HEK293 (cell line): Measurements from ENCODE around the gene FOXE3.

Source experiments
- CTCF ChIA-PET: fragments of 350-600 bp; formaldehyde crosslinking; extraction: SDS; loops from one replicate; lab custom pipeline; 2021; ENCODE audit warnings: antibody characterized with exemption; lab: Yijun Ruan, JAX
- POLR2A ChIA-PET: fragments of 300-600 bp; formaldehyde crosslinking; extraction: SDS; loops from one replicate; lab custom pipeline; 2020; ENCODE audit warnings: antibody characterized with exemption, inconsistent platforms; lab: Yijun Ruan, JAX
- H3K27ac ChIP-seq: fragments of 200-500 bp; sonication (Bioruptor generic); 2 replicates; pipeline ENCODE4 v1.5.1; 2014; ENCODE audit warnings: low read depth, low read length, control low read depth, inconsistent platforms; ENCODE audit errors: extremely low read depth
- H3K36me3 ChIP-seq, 2 experiments: fragments of 200-500 bp in 1 of 2; sonication (Bioruptor generic) in 1 of 2; 1 replicate in 1 of 2; 2 replicates in 1 of 2; pipeline ENCODE4 v1.5.1; 2014 to 2017; ENCODE audit warnings: inconsistent platforms in 2 of 2, low read length in 2 of 2; ENCODE audit not compliant: control insufficient read depth in 2 of 2, insufficient read depth in 1 of 2
- H3K4me1 ChIP-seq: fragments of 200-500 bp; sonication (Bioruptor generic); 2 replicates; pipeline ENCODE4 v1.5.1; 2014; ENCODE audit warnings: mild to moderate bottlenecking, low read length, inconsistent platforms; ENCODE audit not compliant: control insufficient read depth, insufficient read depth
- H3K4me3 ChIP-seq: 2 replicates; pipeline ENCODE4 v1.5.1; 2011; ENCODE audit warnings: low read depth, mild to moderate bottlenecking, control low read depth, low read length, moderate library complexity
- H3K9me3 ChIP-seq: fragments of 200-500 bp; sonication (Bioruptor generic); 2 replicates; pipeline ENCODE4 v1.5.1; 2014; ENCODE audit warnings: low read depth, low read length, inconsistent platforms; ENCODE audit not compliant: control insufficient read depth, insufficient read depth
- BCL11A ChIP-seq: fragments of 450-650 bp; formaldehyde crosslinking; IDR thresholded peaks from 2 replicates; pipeline ENCODE4 v1.5.1; 2016; ENCODE audit warnings: low read depth, missing biosample characterization, missing genetic modification characterization
- EGR2 ChIP-seq: fragments of 450-650 bp; formaldehyde crosslinking; IDR thresholded peaks from 2 replicates; pipeline ENCODE4 v1.5.1; 2016; ENCODE audit warnings: low read depth, missing biosample characterization, missing genetic modification characterization
- SCRT2 ChIP-seq: fragments of 450-650 bp; formaldehyde crosslinking; IDR thresholded peaks from 2 replicates; pipeline ENCODE4 v1.5.1; 2016; ENCODE audit warnings: missing biosample characterization, missing genetic modification characterization
- WT1 ChIP-seq: fragments of 450-650 bp; formaldehyde crosslinking; IDR thresholded peaks from 2 replicates; pipeline ENCODE4 v1.5.1; 2016; ENCODE audit warnings: missing biosample characterization, missing genetic modification characterization
- YY2 ChIP-seq: fragments of 450-650 bp; formaldehyde crosslinking; IDR thresholded peaks from 2 replicates; pipeline ENCODE4 v1.5.1; 2016; ENCODE audit warnings: missing biosample characterization, missing genetic modification characterization
- ZBTB17 ChIP-seq: fragments of 450-650 bp; formaldehyde crosslinking; IDR thresholded peaks from 2 replicates; pipeline ENCODE4 v1.5.1; 2016; ENCODE audit warnings: missing biosample characterization, missing genetic modification characterization
- ZFHX2 ChIP-seq: fragments of 450-650 bp; formaldehyde crosslinking; conservative IDR thresholded peaks from 2 replicates; pipeline ENCODE4 v1.5.1; 2016; ENCODE audit warnings: missing biosample characterization, missing genetic modification characterization
- ZFP3 ChIP-seq: fragments of 450-650 bp; formaldehyde crosslinking; IDR thresholded peaks from 2 replicates; pipeline ENCODE4 v1.5.1; 2016; ENCODE audit warnings: low read depth, missing biosample characterization, missing genetic modification characterization
- ZFP41 ChIP-seq: fragments of 450-650 bp; formaldehyde crosslinking; IDR thresholded peaks from 2 replicates; pipeline ENCODE4 v1.5.1; 2016; ENCODE audit warnings: missing biosample characterization, missing genetic modification characterization, borderline replicate concordance
- ZNF146 ChIP-seq: fragments of 450-650 bp; formaldehyde crosslinking; IDR thresholded peaks from 2 replicates; pipeline ENCODE4 v1.5.1; 2016; ENCODE audit warnings: missing biosample characterization, missing genetic modification characterization
- ZNF223 ChIP-seq: fragments of 450-650 bp; formaldehyde crosslinking; IDR thresholded peaks from 2 replicates; pipeline ENCODE4 v1.5.1; 2016; ENCODE audit warnings: missing biosample characterization, missing genetic modification characterization
- ZNF266 ChIP-seq: fragments of 450-650 bp; formaldehyde crosslinking; IDR thresholded peaks from 2 replicates; pipeline ENCODE4 v1.5.1; 2016; ENCODE audit warnings: missing biosample characterization, missing genetic modification characterization, low read depth
- ZNF423 ChIP-seq: fragments of 450-650 bp; formaldehyde crosslinking; IDR thresholded peaks from 2 replicates; pipeline ENCODE4 v1.5.1; 2016; ENCODE audit warnings: missing biosample characterization, missing genetic modification characterization
- ZNF501 ChIP-seq: fragments of 450-650 bp; formaldehyde crosslinking; IDR thresholded peaks from 2 replicates; pipeline ENCODE4 v1.5.1; 2016; ENCODE audit warnings: missing biosample characterization, missing genetic modification characterization
- ZNF558 ChIP-seq: fragments of 450-650 bp; formaldehyde crosslinking; IDR thresholded peaks from 2 replicates; pipeline ENCODE4 v1.5.1; 2016; ENCODE audit warnings: missing biosample characterization, missing genetic modification characterization
- ZNF785 ChIP-seq: fragments of 450-650 bp; formaldehyde crosslinking; IDR thresholded peaks from 2 replicates; pipeline ENCODE4 v1.5.1; 2016; ENCODE audit warnings: missing biosample characterization, missing genetic modification characterization
- TF ChIP-seq, protein P1 (sequence below): fragments of 450-650 bp; IDR thresholded peaks from 2 replicates; pipeline ENCODE4 v1.5.1; 2018; ENCODE audit warnings: missing biosample characterization, missing genetic modification characterization
- TF ChIP-seq, protein P2 (sequence below): fragments of 450-650 bp; formaldehyde crosslinking; IDR thresholded peaks from 2 replicates; pipeline ENCODE4 v1.5.1; 2016; ENCODE audit warnings: missing biosample characterization, missing genetic modification characterization, borderline replicate concordance
- TF ChIP-seq, protein P3 (sequence below): fragments of 450-650 bp; formaldehyde crosslinking; IDR thresholded peaks from 2 replicates; pipeline ENCODE4 v1.5.1; 2016; ENCODE audit warnings: missing biosample characterization, missing genetic modification characterization
- TF ChIP-seq, protein P4 (sequence below): sonication (generic); formaldehyde crosslinking; IDR thresholded peaks from 2 replicates; pipeline ENCODE4 v1.8.1; 2022; ENCODE audit warnings: mild to moderate bottlenecking, moderate library complexity, missing genetic modification reagents

FOXE3 gene

DNA sequence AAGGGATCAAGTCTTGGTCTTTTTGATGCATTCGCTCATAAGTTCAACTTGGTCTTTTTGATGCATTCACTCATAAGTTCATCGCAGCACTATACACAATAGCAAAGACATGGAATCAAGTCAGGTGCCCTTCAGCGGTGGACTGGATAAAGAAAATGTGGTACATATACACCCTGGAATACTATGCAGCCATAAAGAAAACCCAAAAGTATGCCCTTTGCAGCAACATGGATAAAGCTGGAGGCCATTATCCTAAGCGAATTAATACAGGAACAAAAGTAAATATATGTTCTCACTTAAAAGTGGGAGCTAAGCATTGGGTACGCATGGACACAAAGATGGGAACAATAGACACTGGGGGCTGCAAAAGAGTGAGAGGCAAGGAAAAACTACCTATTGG, 29.8 kb upstream of the FOXE3 start:
- H3K4me3 ChIP-seq, result no peak overlapping the region
- CTCF ChIA-PET, result interaction anchor here (0.6 to 8.1 kb wide), 9 partner anchors 9 to 547 kb away, joined by 3 to 151 read pairs (median 3); partner anchors contain the start of gene FOXD2
- no peak overlapping the region for H3K27ac ChIP-seq
- TF ChIP-seq ZNF423 (tag by site-specific recombination) (no peak), ZFP41 (tag by site-specific recombination) (no peak), ZNF146 (tag by site-specific recombination) (peak; percentile 81), ZFP3 (no peak), ZNF266 (no peak)
- H3K36me3 ChIP-seq, result peaks cover 0 to 15% of the 10 kb centered on the region in 2 experiments; a peak in 1 of 3 replicates
- H3K4me1 ChIP-seq, result no peaks in the 10 kb centered on the region
- no peaks in the 10 kb centered on the region for H3K9me3 ChIP-seq
- POLR2A ChIA-PET, result interaction anchor here (0.5 to 0.7 kb wide), 3 partner anchors 44 to 73 kb away, joined by 3 read pairs; partner anchors contain the start of gene STIL

DNA sequence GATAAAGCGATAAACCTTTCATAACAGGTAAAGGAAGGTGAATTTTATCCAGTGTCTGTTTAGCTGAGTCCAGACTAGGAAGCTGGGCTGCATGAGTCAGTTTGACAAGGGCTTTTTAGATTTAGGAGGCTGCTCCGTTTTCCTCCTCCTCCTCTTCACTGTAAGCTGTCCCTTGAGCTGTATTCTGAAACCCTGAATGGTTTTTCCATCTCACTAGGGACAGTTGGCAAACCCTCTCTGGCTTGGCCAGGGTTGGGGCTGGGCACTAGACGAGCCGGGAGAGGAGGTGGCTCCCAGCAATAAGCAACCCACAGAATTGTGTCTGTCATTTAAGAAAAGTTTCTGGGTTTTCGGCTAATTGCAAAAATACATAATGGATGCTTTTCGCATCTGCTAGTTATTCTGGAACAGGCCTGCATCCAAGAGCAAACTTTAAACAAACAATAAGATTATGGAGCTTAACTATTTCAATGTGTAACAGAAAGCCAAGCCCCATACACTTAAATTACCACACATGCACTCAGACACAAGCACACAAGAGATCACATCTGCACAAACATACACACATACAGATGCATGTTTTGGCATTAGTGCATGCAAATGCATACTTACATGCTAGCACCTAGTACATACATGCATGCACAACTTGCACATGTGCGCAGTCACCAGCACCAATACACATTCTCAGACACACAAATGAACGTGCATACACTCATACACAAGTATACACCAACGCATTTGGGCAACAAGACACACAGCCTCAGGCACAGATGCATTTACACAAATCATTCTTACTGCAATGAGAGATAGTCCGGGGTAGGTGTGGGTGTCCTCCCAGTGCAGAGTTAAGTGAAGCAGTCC, 27.8 kb upstream of the FOXE3 start:
- no peak for TF ChIP-seq ZNF785 (tag by site-specific recombination)
- TF ChIP-seq SCRT2 (tag by site-specific recombination), result no peak
- no peak for TF ChIP-seq YY2 (tag by site-specific recombination)
- no peak for TF ChIP-seq WT1 (tag by site-specific recombination)
- TF ChIP-seq EGR2 (tag by site-specific recombination), result peak; percentile 37; the same call in 1 of the 2 replicates
- TF ChIP-seq BCL11A, result no peak
- TF ChIP-seq, protein P1, sequence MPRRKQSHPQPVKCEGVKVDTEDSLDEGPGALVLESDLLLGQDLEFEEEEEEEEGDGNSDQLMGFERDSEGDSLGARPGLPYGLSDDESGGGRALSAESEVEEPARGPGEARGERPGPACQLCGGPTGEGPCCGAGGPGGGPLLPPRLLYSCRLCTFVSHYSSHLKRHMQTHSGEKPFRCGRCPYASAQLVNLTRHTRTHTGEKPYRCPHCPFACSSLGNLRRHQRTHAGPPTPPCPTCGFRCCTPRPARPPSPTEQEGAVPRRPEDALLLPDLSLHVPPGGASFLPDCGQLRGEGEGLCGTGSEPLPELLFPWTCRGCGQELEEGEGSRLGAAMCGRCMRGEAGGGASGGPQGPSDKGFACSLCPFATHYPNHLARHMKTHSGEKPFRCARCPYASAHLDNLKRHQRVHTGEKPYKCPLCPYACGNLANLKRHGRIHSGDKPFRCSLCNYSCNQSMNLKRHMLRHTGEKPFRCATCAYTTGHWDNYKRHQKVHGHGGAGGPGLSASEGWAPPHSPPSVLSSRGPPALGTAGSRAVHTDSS (tag by site-specific recombination), result no peak
- TF ChIP-seq, protein P2, sequence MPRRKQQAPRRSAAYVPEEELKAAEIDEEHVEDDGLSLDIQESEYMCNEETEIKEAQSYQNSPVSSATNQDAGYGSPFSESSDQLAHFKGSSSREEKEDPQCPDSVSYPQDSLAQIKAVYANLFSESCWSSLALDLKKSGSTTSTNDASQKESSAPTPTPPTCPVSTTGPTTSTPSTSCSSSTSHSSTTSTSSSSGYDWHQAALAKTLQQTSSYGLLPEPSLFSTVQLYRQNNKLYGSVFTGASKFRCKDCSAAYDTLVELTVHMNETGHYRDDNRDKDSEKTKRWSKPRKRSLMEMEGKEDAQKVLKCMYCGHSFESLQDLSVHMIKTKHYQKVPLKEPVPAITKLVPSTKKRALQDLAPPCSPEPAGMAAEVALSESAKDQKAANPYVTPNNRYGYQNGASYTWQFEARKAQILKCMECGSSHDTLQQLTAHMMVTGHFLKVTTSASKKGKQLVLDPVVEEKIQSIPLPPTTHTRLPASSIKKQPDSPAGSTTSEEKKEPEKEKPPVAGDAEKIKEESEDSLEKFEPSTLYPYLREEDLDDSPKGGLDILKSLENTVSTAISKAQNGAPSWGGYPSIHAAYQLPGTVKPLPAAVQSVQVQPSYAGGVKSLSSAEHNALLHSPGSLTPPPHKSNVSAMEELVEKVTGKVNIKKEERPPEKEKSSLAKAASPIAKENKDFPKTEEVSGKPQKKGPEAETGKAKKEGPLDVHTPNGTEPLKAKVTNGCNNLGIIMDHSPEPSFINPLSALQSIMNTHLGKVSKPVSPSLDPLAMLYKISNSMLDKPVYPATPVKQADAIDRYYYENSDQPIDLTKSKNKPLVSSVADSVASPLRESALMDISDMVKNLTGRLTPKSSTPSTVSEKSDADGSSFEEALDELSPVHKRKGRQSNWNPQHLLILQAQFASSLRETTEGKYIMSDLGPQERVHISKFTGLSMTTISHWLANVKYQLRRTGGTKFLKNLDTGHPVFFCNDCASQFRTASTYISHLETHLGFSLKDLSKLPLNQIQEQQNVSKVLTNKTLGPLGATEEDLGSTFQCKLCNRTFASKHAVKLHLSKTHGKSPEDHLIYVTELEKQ (tag by site-specific recombination), result no peak
- TF ChIP-seq, protein P3, sequence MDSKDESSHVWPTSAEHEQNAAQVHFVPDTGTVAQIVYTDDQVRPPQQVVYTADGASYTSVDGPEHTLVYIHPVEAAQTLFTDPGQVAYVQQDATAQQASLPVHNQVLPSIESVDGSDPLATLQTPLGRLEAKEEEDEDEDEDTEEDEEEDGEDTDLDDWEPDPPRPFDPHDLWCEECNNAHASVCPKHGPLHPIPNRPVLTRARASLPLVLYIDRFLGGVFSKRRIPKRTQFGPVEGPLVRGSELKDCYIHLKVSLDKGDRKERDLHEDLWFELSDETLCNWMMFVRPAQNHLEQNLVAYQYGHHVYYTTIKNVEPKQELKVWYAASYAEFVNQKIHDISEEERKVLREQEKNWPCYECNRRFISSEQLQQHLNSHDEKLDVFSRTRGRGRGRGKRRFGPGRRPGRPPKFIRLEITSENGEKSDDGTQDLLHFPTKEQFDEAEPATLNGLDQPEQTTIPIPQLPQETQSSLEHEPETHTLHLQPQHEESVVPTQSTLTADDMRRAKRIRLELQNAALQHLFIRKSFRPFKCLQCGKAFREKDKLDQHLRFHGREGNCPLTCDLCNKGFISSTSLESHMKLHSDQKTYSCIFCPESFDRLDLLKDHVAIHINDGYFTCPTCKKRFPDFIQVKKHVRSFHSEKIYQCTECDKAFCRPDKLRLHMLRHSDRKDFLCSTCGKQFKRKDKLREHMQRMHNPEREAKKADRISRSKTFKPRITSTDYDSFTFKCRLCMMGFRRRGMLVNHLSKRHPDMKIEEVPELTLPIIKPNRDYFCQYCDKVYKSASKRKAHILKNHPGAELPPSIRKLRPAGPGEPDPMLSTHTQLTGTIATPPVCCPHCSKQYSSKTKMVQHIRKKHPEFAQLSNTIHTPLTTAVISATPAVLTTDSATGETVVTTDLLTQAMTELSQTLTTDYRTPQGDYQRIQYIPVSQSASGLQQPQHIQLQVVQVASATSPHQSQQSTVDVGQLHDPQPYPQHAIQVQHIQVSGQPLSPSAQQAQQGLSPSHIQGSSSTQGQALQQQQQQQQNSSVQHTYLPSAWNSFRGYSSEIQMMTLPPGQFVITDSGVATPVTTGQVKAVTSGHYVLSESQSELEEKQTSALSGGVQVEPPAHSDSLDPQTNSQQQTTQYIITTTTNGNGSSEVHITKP (tag by site-specific recombination), result peak; percentile 52; the same call in 1 of the 2 replicates
- peak; percentile 58 for TF ChIP-seq ZFHX2
- TF ChIP-seq ZNF223, result no peak
- TF ChIP-seq, protein P4, sequence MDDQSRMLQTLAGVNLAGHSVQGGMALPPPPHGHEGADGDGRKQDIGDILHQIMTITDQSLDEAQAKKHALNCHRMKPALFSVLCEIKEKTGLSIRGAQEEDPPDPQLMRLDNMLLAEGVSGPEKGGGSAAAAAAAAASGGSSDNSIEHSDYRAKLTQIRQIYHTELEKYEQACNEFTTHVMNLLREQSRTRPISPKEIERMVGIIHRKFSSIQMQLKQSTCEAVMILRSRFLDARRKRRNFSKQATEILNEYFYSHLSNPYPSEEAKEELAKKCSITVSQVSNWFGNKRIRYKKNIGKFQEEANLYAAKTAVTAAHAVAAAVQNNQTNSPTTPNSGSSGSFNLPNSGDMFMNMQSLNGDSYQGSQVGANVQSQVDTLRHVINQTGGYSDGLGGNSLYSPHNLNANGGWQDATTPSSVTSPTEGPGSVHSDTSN, result no peak
- TF ChIP-seq ZBTB17 (tag by site-specific recombination), result no peak
- no peak for TF ChIP-seq ZNF501 (tag by site-specific recombination)
- TF ChIP-seq ZNF558 (tag by site-specific recombination), result no peak
- TF ChIP-seq, all 188 proteins: peak for 3
- Histone ChIP-seq H3K36me3 (peaks cover 0 to 4% of the 10 kb centered on the region in 2 experiments; a peak in 1 of 3 replicates), H3K9me3 (no peaks in the 10 kb centered on the region), H3K4me3 (no peak overlapping the region), H3K4me1 (no peaks in the 10 kb centered on the region), H3K27ac (no peak overlapping the region)
- POLR2A ChIA-PET, result interaction anchor here (0.5 to 1.6 kb wide), 4 partner anchors 13 to 338 kb away, joined by 3 to 7 read pairs (median 4); partner anchors contain the start of gene FOXD2
- CTCF ChIA-PET, result interaction anchor here (0.6 to 8.1 kb wide), 25 partner anchors 11 to 432 kb away, joined by 3 to 151 read pairs (median 6); partner anchors contain the start of gene FOXD2
